G401.6 (cell line): ENCODE results near the gene SLC39A13.

Source experiments
- FAIRE-seq: peaks from 2 replicates; lab custom pipeline; 2012; peaks lifted over from hg19 to GRCh38; lab: Jason Lieb, UNC

Gene SLC39A13

GRCh38 chr11:47431356-47432083 is 23.1 kb downstream of the SLC39A13 start:
- FAIRE-seq: no peak

DNA sequence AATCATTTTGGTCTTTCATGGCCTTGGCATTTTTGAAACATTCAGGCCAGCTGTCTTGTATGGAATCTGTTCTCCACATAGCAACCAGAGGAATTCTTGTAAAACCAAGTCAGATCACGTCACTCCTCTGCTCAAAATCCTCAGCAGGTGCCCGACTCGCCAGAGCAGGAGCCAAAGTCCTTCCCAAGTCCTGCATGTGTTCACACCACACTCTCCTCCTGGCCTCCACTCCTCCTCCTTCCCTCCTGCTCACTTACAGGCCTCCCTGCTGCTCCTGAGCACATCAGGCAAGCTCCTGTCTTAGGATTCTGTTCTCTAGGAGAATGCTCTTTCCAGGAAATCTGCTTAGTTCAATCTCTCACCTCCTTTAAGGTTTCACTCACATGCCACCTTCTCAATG is 24.8 kb downstream of the SLC39A13 start:
- FAIRE-seq: no peak

- no peak for FAIRE-seq
Measured at GRCh38 chr11:47434011-47434786, 25.8 kb downstream of the SLC39A13 start.

- no peak for FAIRE-seq
Measured at GRCh38 chr11:47435687-47436086, 27.3 kb downstream of the SLC39A13 start.

DNA sequence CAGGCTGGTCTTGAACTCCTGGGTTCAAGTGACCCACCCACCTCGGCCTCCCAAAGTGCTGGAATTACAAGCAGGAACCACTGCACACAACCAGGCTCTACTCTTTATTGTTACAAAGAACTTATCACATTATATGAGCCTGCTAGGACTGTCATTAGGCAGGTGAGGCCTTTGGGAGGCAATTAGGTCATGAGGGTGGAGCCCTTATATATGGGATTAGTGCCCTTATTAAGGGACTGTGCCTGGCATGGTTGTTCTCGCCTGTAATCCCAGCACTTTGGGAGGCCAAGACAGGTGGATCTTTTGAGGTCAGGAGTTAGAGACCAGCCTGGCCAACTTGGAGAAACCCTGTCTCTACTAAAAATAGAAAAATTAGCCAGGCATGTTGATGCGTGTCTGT is 28.3 kb downstream of the SLC39A13 start:
- no peak for FAIRE-seq

GRCh38 chr11:47437218-47437745 is 28.9 kb downstream of the SLC39A13 start:
- no peak for FAIRE-seq

GRCh38 chr11:47437746-47438418 is 29.5 kb downstream of the SLC39A13 start:
- FAIRE-seq: no peak

DNA sequence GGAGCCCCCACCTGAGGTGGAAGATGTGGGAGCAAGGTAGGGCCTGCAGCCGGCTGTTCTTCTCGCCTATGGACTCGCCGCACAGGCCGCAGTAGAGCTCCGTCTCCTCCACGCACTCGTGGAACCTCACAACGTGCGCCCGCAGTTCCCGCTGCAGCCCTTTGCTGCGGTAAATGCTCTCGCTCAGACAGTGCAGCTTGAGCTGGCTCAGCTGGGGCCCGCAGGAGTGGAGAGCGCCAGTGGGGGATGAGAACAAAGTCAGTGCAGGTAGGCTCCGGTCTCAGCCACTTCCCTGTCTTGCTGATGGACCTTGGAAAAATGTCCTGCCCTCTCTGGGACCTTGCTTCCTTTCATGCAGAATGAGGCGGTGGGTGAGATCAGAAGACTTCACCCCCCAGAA is 30.3 kb downstream of the SLC39A13 start:
- no peak for FAIRE-seq

- FAIRE-seq: no peak
Measured at GRCh38 chr11:47440054-47440476, 31.7 kb downstream of the SLC39A13 start.

DNA sequence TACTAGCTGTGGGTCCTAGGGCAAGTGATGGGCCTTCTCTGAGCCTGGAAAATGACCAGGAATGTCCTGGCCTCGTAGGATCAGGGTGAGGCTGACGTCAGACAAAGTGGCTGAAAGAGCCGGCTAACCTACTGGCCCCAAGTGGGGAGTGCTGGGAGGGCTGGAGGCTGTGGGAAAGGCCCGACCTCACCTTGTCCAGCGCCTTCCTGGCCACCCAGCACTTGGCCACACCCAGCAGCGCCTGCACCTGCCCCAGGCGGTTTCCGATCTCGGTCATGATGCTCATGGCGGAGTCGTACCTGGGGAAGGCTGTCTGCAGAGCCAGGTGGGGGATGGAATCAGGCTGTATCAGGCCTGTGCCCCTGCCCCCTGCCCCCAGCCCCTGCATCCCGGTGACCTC is 33.0 kb downstream of the SLC39A13 start:
- no peak for FAIRE-seq

DNA sequence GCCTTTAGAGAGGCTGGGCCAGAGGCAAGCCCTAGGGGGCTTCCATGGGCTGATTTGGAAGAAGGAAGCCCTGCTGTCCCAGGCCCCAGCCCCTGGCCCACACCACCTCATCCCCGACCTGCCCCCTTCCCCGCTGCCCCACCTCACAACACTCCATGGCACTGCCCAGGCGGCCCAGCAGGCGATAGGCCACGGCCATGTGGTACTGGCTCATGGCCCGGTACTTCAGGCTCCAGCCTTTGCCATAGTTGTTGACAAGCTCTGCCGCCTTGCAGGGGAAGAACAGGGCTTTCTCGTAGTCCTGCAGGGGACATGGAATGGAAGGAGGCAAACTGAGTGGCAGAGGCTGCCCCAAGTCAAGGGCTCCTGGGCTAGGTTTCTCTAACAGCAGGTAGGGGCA is 34.1 kb downstream of the SLC39A13 start:
- FAIRE-seq: no peak

DNA sequence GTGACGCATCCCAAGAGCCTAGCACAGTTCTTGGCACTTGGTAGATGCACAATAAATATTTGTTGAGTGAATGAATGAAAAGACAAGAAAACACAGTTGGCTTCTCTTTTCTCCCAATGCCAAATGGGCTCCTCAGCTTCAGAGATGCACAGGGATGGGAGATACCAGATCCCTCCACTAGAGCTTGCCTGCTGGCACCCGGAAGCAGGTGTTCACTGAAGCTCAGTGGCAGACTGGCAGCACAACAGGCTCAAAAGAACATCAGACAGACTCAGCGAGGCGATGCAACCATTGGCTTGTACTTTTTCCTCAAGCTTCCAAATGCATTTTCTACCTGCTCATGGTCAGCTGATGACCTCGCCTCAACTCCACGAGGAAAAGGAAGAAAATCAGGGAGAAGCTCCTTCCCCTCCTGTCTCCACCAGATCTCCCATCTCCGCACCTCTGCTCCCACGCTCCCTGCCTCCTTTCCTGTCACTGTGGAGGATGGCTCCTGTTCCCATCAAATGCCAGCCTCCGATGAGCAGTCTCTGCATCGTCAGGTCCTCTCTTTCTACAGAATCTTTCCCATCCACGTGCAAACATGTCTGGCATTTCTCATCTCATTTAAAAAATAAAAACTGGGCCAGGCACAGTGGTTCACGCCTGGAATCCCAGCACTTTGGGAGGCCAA is 34.8 kb downstream of the SLC39A13 start:
- FAIRE-seq: no peak

DNA sequence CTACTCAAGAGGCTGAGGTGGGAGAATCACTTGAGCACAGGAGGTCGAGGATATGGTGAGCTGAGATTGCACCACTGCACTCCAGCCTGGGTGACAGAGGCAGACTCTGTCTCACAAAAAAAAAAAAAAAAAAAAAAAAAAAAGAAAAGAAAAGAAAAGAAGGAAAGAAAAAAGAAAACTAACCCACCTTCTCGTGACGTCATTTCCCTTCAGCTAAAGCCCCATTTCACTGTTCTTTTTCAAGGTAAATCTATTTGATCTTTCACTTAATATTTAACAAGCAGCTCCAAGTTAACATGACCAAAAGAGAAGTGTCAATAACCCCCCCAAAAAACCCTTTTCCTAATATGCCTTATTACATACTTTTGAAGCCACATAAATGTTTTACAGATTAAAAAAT is 35.4 kb downstream of the SLC39A13 start:
- FAIRE-seq: no peak

GRCh38 chr11:47445840-47446239 is 37.5 kb downstream of the SLC39A13 start:
- FAIRE-seq: no peak

GRCh38 chr11:47446833-47447232 is 38.4 kb downstream of the SLC39A13 start:
- FAIRE-seq: no peak

GRCh38 chr11:47447906-47448305 is 39.5 kb downstream of the SLC39A13 start:
- FAIRE-seq: no peak

GRCh38 chr11:47448566-47449427 is 40.4 kb downstream of the SLC39A13 start, which contains the start of gene RAPSN:
TSS of gene RAPSN (minus strand) at chr11:47449136. CDS start at chr11:47448964, 172 bp downstream.
- no peak for FAIRE-seq

- no peak for FAIRE-seq
Measured at GRCh38 chr11:47449541-47449940, 41.2 kb downstream of the SLC39A13 start.

DNA sequence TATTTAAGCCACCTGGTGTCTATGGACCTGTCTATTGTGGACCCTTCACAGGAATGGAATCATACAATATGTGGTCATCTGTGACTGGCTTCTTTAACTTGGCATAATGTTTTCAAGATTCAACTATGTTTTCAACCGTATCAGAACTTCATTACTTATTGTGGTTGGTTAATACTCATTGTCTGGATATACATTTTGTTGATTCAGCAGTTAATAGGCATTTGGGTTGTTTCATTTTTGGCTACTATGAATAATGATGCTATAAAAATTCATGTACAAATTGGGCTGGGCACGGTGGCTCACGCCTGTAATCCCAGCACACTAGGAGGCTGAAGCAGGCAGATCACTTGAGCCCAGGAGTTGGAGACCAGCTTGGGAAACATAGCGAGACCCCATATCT is 43.0 kb downstream of the SLC39A13 start:
- no peak for FAIRE-seq

GRCh38 chr11:47451990-47452389 is 43.6 kb downstream of the SLC39A13 start:
- no peak for FAIRE-seq

DNA sequence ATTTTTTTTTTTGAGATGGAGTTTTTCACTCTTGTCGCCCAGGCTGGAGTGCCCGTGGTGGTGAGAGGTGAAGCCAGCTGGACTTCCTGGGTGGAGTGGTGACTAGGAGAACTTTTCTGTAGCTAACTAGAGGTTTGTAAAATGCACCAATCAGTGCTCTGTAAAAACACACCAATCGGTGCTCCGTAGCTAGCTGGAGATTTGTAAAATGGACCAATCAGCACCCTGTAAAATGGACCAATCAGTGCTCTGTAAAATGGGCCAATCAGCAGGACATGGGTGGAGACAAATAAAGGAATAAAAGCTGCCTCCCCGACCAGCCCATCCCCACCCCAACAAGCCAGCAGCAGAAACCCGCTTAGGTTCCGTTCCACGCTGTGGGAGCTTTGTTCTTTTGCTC is 45.0 kb downstream of the SLC39A13 start:
- FAIRE-seq: no peak
